Measurements from ENCODE around the gene MTG2.

DNA sequence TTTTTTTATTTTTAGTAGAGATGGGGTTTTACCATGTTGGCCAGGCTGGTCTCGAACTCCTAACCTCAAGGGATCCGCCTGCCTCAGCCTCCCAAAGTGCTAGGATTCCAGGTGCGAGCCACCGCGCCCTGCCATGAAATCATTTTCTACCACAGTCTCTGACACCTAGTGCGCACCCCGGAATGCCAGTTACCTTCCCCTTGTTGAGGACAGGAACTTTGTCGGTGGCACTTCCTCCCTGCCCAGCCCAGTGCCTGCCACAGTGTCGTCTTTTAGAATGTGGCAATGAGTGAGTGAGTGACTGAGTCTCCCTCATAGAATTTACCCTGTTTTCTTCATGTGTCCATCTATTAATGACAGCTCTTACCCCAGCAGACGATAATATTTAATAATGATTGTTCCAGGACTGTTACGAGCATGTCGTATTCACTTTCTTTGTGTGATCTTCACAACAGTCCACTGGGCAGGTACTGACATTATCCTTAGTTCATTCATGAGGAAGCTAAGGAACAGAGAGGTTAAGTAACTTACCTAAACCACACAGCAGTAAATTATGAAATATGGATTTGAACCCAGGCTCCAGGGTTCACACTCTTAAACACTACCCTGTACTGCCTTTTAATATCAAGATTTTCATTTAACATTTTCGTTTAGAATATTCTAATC lies 57.3 kb downstream of the MTG2 start:
- TF ChIP-seq, protein P1, sequence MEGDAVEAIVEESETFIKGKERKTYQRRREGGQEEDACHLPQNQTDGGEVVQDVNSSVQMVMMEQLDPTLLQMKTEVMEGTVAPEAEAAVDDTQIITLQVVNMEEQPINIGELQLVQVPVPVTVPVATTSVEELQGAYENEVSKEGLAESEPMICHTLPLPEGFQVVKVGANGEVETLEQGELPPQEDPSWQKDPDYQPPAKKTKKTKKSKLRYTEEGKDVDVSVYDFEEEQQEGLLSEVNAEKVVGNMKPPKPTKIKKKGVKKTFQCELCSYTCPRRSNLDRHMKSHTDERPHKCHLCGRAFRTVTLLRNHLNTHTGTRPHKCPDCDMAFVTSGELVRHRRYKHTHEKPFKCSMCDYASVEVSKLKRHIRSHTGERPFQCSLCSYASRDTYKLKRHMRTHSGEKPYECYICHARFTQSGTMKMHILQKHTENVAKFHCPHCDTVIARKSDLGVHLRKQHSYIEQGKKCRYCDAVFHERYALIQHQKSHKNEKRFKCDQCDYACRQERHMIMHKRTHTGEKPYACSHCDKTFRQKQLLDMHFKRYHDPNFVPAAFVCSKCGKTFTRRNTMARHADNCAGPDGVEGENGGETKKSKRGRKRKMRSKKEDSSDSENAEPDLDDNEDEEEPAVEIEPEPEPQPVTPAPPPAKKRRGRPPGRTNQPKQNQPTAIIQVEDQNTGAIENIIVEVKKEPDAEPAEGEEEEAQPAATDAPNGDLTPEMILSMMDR (IDR thresholded peaks at IDR 0.05): no peak
- TF ChIP-seq POLR2A (IDR thresholded peaks at IDR 0.05): no peak

Measured in lower leg skin (tissue), 3 donors.